GM19099 (cell line): ENCODE results near the gene DAZL.

Experiments used
- POLR2A ChIP-seq: IDR thresholded peaks from 3 replicates; pipeline ENCODE4 v1.6.1; 2011; ENCODE audit warnings: low read depth; ENCODE audit not compliant: insufficient read length; ENCODE audit errors: extremely low read depth

Gene DAZL

GRCh38 chr3:16604433-16604832 lies 790 bp downstream of the DAZL start:
- TF ChIP-seq POLR2A = no peak

GRCh38 chr3:16601537-16602005 lies 3.7 kb downstream of the DAZL start:
- TF ChIP-seq POLR2A = no peak

GRCh38 chr3:16600780-16601536 lies 4.3 kb downstream of the DAZL start:
- no peak for TF ChIP-seq POLR2A

DNA sequence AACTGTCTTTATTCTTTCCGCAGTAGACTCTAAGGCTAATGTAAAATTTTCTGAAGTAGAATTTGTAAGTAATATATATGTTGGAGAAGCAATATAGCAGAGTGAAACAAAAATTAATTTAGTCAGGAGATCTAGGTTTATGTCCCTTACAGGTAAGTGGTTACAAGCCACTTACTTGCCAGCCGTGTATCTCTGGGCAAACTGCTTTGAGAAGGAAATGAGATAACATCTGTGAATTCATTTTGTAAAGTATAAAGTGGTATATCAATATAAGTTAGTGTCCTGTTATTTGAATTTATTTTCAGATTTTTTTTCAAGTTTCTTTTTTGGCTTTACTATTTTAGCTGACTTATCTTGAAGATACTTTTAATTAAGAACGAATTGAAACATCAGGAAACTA lies 5.5 kb downstream of the DAZL start:
- TF ChIP-seq POLR2A = no peak

DNA sequence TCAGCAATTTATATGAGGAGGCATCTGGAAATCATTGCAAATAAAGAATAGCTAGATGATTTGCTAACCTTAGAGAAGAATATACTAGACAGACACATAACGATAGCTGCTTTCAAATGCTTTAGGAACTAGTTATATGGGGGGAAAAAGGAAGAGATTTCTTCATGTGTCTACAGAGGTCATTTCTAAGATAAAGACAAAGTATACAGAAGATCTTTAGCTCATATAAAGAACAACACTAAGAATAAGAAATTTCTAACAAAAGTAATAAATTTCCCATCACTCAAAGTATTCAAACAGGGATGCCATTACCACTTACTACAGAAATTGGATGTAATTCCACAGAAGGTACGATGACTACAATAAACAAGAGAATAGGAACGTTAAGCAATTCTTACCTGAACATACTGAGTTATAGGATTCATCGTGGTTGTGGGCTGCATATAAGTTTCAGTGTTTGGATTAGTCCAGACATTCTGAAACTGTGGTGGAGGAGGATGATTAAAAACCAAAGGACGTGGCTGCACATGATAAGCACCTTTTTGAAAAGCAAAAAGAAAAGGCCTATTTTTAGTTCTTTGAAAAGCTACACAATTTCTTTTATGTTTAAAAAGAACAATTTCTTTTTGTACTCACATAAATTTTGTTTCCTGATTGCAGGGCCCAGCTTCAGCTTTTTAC lies 8.7 kb downstream of the DAZL start:
- TF ChIP-seq POLR2A = no peak

DNA sequence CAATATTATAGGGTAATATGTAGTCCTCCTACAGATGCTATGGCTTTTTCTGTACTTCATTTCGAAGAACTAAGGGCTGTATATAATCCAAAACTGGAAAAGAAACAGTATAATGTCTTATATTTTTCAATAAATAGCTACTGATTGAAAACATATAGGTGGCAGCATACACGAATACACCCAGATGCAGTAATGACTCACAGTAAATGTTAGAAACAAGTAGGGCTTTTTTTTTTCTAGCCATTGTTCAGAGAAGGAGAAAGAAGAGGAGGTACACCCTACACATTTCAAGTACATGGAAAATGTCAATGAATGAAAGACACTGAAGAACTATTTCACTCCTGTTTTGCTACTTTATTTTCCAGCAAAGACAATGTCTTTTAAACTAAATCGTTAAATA lies 9.4 kb downstream of the DAZL start:
- TF ChIP-seq POLR2A = no peak

GRCh38 chr3:16589867-16590624 lies 15.2 kb downstream of the DAZL start:
- TF ChIP-seq POLR2A = no peak

DNA sequence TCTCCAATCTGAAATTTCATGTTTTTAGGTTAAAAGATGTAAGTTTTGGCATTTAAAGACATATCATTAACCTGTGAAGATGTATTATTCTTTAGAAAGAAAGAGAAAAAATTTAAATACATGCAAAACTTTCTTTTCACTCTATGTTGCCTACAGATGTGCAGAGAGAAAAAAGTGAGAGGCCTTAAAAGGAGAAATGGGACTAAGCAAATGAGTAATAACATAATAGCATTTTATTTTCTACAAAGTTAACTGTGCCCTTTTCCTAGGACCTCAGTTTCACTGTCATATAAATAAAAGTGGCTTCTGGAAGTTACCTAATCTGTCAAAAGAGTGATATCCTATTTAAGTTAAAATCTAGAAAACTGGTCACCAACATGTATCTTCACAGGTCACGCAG lies 16.1 kb downstream of the DAZL start:
- no peak for TF ChIP-seq POLR2A

GRCh38 chr3:16587681-16588060 lies 17.6 kb downstream of the DAZL start:
- no peak for TF ChIP-seq POLR2A

DNA sequence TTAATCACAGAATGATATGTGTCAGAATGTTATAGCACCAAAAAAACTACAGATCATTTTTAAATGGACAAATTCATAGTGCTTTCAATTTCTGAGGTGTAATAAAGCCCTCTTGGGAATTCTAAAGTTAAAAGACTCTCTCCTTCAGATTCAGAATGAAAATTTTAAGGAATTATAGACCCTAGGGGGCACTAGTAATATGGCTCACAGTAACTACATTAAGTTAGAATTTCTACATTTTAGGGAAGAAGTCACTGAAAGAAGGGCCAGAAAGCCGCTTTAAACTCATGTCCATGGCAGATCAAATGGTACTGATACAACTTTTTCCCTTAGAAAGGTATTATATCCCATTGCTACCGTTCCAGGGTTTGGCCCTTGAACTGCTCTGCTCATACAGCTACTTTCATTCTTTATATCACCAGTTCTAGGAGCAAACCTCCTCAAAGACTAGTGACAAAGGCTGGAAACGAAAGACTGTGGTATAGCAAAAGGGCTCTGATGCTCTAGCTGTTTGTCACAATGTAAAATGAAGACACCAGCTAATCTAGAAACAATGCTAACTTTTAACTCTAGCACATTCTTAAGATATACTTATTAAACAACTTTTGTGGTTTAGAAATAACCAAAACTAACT lies 18.1 kb downstream of the DAZL start:
- TF ChIP-seq POLR2A = no peak

GRCh38 chr3:16584880-16585279 lies 20.3 kb downstream of the DAZL start:
- TF ChIP-seq POLR2A = no peak

DNA sequence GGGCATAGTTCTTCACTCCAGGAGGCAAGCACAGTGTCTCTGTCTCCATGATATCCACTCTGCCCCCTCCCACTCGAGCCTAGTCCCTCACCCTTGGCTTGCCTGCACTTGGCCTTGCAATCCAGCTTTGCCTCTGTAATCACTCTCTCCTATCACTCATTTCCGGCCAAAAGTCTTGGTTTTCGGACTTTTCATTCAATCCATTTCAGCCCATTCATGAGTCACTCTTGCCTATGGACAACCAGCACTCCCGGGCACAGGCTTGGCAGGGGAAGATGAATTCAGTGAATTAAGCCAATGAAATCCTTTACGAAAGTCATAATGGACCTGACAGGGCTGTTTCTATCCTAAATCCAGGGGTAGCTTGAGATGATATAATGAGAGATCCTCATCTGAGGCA lies 21.7 kb downstream of the DAZL start:
- TF ChIP-seq POLR2A = no peak

DNA sequence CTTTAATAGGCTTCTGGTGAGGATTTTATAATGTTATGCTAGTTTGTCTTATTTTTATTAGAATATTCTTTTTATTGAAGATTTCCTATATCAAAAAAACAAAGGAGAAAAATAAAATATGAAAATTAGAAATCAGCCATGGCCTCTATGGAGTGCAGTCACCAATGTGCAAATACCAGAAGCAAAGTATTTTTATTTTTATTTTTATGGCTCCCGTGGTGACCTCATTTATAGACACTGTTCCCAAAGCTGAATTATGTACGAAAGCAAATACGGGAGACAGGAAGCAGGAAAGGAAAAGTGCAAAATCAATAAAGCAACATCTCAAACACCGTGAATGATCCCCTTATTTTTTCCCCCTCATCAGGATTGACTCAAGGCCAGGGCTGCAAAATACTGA lies 35.1 kb downstream of the DAZL start:
- TF ChIP-seq POLR2A = no peak

DNA sequence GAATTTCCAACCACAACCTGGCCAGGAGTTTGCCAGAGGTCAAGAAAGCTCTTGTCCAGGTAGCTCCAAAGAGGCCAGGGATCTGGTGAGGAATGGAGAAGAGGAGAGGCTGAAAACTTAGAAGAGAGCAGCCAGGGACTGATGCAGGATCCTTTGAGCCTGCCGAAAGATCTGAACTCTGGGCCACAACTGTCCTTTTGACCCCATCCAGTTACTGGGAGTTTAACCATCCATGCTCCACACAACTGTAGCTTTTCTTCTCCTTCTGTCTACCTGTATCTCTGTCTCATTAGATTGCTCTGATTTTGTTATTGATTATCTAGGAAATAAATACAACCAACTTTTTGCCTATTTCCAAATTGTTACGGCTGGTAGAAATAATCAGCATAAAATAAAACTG lies 36.7 kb downstream of the DAZL start:
- no peak for TF ChIP-seq POLR2A

DNA sequence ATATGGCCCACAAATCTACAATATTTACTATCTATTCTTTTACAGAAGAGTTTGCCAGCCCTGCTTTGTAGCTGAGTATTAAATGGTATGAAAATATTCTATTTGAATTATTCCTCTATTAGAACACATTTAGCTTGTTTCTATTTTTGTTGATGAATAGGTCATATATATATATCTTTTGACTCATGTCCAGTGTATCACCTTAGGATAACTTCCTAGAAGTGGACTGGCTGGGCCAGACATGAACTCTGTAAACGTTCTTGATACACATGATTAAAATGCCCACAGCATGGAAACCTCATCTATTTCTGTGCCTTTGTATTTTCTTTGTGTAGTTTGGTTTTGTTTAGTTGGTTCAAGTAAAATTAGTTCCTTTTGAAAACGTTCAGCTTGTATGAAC lies 37.1 kb downstream of the DAZL start:
- TF ChIP-seq POLR2A = no peak
